ENCODE data around the gene NEU4.
"Not testable (repeated sequence)": the region's sequence is repeated elsewhere in the genome, so short reads cannot be mapped to it uniquely, and the experiment has no call there.

NEU4 gene

GRCh38 chr2:241814643-241815476, 5.9 kb downstream of the NEU4 start:
- DNase-seq: no peak

DNA sequence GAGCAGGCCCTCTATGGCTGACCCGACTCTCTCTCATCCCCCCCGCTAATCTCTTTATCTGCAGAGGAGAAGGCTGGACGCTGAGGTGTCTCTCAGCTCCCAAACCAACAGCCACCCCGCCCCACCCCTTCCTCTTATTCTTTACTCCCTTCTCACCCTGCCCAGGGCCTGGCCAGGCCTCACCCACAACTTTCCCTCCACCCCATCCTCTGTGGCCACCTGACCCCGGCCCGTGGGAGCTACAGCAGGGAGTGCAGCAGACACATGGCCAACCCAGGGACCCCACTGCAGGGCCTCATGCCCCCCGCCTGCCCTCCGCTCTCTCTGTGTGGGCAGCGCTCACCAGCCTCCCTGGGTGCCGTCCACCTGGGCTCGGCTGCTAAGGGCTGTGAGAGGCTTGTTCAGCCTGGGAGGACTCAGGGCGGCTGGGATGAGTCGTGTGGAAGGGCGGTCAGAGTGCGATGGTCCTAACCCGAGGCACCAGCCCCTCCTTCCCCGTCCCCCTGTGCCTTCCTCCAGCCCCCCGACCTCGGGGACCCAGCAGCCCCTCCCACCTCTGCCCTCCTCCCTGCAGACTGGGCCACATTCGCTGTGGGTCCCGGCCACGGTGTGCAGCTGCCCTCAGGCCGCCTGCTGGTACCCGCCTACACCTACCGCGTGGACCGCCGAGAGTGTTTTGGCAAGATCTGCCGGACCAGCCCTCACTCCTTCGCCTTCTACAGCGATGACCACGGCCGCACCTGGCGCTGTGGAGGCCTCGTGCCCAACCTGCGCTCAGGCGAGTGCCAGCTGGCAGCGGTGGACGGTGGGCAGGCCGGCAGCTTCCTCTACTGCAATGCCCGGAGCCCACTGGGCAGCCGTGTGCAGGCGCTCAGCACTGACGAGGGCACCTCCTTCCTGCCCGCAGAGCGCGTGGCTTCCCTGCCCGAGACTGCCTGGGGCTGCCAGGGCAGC, 6.8 kb downstream of the NEU4 start:
- DNase-seq: no peak

DNA sequence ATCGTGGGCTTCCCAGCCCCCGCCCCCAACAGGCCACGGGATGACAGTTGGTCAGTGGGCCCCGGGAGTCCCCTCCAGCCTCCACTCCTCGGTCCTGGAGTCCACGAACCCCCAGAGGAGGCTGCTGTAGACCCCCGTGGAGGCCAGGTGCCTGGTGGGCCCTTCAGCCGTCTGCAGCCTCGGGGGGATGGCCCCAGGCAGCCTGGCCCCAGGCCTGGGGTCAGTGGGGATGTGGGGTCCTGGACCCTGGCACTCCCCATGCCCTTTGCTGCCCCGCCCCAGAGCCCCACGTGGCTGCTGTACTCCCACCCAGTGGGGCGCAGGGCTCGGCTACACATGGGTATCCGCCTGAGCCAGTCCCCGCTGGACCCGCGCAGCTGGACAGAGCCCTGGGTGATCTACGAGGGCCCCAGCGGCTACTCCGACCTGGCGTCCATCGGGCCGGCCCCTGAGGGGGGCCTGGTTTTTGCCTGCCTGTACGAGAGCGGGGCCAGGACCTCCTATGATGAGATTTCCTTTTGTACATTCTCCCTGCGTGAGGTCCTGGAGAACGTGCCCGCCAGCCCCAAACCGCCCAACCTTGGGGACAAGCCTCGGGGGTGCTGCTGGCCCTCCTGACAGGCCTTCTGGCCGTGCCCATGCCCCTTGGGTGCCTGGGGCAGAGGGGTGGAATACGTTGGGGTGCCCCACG, 7.6 kb downstream of the NEU4 start:
- DNase-seq: no peak

- no peak for DNase-seq
Observed at GRCh38 chr2:241817126-241817820, 8.3 kb downstream of the NEU4 start.

DNA sequence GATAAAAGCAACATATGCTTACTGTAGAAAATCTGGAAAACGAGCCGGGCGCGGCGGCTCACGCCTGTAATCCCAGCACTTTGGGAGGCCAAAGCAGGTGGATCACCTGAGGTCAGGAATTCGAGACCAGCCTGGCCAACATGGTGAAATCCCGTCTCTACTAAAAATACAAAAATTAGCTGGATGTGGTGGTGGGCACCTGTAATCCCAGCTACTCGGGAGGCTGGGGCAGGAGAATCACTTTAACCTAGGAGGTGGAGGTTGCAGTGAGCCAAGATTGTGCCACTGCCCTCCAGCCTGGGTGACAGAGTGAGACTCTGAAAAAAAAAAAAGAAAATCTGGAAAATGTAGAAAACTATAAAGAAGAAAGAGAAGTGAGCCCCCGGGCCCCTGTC, 8.8 kb downstream of the NEU4 start:
- DNase-seq: not testable (repeated sequence)

GRCh38 chr2:241818229-241818942, 9.4 kb downstream of the NEU4 start:
- DNase-seq: no peak

GRCh38 chr2:241818943-241819270, 9.9 kb downstream of the NEU4 start:
- no peak for DNase-seq

- not testable (repeated sequence) for DNase-seq
Observed at GRCh38 chr2:241819947-241820624, 11.1 kb downstream of the NEU4 start.

DNA sequence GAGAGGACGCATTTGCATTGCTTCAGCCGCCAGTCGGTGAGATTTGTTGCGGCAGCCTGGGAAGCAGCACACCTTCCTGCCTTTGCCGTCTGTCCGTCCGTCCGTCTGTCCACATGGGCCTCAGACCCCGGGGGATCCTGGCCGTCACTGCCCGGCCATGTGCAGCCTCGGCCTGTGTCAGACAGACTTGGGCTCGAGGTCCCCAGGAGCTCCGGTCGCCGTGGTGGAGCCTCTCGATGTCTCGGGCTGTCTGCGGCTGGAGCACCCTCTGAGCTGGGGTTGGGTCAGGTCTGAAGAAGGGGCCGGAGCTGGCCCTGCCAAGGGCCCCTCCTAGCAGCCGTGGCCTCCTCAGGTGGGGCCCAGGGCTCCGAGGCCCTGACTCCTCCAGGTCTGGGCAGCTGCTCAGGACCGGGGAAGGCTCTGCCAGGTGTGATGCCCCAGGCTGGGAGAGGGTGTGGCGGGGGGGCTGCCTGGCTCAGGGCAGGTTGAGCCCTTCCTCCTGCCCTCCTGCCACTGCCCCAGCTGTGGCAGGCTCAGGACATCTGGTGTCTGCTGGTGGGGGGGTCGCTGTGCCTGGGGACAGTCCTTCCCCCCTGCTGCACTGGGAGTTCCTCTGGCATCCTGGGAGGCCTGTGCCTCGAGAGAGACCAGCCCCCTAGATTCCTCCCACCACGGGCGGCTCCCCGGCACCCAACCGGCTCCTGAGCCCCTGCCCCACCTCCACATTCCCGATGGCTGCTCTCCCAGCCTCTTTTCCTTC, 11.8 kb downstream of the NEU4 start:
- no peak for DNase-seq

DNA sequence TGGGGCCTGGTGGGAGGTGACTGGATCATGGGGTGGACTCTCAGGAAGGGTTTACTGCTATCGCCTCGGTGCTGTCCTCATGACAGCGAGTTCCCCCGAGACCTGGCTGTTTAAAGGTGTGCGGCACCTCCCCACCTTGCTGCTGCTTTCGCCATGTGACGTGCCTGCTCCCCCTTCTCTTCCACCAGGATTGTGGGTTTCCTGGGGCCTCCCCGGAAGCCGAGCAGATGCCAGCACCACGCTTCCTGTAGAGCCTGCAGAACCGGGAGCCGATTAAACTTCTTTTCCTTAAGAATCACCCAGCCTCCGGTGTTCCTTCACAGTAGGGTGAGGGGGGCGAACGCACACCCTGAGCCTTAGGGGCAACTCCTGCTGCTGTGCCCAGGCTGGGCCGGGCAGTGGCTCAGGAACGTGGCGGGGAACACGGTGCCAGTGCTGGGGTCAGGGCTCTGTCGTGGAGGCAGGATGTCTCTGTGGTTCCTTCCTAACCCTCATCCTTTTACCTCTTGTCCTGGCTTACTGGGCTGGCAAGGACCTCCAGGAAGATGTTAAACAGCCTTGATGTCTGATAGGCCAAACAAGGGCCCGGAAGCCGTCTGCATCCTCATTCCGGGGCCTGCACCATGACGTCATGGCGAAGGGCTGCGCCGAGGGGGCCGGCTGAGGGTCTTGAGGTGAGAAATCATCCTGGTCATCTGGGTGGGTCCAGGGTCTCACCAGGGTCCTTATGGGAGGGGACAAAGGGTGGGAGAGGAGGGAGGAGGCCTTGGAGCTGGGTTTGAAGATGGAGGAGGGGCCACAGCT, 12.7 kb downstream of the NEU4 start:
- DNase-seq: no peak

DNA sequence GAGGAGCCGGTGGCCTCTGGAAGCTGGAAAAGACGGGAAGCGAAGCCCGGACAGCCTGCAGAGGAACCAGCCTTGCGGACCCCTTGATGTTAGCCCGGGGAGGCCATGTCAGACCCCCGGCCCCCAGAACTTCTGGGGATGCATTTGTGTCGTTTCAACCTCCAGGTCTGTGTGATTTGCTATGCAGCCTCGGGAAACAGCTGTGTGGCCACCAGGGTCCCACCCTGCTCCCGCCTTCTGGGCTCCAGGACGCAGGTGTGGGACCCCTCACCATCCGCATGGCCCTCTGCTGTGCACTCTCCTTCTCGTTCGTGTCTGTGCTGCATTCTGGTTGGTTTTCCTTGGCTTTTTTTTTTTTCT, 13.3 kb downstream of the NEU4 start:
- DNase-seq: no peak

DNA sequence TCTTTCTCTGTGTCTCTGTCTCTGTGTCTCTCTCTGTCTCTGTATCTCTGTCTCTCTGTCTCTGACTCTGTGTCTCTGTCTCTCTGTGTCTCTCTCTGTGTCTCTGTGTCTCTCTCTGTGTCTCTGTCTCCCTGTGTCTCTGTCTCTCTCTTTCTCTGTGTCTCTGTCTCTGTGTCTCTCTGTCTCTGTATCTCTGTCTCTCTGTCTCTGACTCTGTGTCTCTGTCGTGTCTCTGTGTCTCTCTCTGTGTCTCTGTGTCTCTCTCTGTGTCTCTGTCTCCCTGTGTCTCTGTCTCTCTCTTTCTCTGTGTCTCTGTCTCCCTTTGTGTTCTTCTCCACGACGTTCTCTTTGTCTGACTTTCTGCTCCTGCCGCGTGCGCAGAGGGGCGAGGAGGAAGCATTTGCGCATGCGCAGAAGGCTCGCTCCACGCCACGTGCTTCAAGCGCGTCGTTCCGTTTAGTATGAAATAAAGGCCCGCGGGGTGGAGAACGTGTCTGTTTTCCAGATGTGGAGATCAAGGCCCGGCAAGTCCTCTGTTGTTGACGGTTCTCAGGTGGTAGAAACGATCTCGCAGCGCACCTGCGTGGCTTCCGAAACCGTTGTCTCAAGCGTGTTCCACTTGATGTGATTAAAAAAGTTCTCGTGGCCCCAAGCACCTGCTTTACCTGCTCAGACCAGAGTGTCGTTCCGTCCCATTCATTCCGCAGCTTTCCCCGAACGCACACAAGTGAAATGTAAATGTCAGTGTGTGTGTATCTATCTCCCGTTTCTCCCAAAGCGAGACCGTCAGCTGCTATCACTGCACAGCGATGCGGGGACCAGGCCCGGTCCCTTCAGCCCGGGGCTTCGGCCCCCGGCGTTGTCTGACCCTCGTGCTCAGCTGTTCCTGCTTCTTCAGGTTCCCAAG, 14.8 kb downstream of the NEU4 start:
- not testable (repeated sequence) for DNase-seq

- DNase-seq: no peak
Observed at GRCh38 chr2:241827394-241827793, 18.4 kb downstream of the NEU4 start.

DNA sequence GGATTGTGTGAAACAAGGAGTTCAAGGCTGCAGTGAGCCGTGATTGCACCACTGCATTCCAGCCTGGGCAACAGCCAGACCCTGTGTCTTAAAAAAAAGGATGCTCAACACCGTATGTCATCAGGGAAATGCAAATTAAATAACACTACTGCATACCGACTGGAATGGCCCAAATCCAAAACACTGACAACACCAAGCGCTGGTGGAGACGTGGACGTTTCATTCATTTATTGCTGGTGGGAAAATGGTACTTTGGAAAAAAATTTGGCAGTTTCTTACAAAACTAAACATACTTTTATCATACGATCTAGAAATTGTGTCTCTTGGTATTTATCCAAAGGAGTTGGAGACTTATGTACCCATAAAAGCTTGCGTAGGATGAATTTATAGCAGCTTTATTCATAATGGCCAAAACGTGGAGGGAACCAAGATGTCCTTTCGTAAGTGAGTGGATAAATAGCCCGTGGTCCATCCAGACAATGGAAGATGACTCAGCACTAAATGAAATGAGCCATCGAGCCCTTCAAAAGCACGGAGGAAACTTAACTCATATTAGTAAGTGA, 24.2 kb downstream of the NEU4 start:
- no peak for DNase-seq

DNA sequence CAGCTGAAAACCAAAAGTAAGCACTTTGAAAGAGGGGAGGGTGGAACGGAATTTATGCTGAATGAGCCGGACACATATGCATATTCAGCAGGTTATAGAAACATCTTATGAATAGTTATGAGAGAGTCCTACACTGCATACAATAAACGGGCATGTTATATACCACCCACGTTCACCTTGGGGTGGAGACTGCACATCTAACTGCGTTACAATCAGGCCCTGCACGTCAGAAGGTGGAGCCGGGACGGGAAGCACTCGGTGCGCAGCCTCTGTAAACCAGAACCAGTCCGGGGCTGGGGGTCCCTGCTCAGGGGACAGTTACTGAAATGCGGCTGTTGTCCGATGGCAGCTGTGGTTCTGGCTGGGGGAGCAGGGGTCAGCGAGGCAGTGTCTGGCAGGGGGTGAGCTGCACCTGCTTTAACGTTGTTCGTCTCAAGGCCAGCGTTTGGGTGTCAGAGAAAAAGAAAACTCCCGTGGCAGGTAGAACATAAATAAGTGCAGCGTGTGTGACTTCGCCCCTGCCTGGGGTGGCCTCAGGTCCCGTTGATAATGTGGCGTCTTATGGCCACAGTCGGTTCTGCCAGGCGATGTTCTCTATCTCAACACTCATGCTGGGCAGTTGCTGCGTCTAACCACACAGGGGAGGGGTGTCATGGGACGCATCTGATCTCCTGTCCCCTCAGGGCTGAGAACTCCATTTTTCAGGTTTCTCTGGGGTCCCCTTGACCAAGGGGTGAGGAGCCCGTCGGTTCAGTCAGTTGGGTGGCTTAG, 24.9 kb downstream of the NEU4 start:
- DNase-seq: not testable (repeated sequence)

DNA sequence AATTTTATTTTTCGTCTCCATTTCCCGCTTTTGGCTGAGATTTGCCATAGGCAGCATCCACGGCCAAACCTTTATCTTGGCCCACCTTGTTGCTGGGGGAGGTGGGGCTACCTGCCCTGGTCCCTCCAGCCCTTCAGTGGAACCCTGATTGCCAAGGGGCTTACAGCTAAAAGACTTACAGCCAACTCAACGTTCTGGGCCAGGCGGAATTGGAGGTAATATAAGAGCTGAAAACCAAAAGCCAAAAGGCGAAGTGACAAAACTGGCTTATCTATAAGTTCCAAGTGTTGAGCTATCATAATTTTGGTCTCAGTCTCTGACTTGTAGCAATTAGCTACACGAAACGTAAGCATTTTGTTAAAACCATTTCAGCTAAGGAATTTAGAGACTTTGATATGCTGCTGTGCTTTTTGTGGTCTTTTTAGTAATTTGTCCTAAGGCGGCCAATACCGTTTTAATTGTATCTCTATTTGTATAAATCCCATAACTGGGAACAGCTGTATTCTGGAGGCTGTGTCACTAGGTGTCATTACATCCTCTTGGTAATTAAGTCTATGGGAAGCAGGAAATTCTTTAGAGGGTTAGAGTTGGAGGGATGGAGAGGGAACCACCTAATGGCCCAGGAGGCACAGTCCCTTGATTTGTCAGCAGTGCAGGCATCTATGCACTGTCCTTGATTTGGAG, 25.7 kb downstream of the NEU4 start:
- DNase-seq: no peak

GRCh38 chr2:241835611-241836010, 26.6 kb downstream of the NEU4 start:
- DNase-seq: no peak
